ENCODE measurements around the gene CASQ2.

DNA sequence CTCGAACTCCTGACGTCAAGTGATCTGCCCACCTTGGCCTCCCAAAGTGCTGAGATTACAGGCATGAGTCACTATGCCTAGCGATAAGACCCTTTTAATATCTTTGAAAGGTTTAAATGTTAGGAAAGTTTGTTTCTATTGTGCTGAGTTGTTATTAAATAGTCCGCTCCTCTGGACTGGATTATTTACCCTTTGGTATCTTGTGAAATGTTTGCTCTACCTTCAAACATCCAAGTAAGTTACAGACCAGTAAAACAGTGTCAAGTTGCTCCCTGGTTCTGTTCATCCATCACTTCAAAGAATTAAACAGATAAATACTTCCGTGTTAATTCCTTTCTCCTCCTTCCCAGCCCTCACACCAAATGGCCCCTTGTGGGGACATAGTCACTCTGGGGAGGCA, 44.8 kb downstream of the CASQ2 start:
- no peak for TF ChIP-seq CTCF (IDR thresholded peaks at IDR 0.05; ENCODE audit: extremely low read depth in 1 of 2, insufficient read depth in 1 of 2, low read depth in 1 of 2, low read length in 2 of 2)
- TF ChIP-seq, protein P1, sequence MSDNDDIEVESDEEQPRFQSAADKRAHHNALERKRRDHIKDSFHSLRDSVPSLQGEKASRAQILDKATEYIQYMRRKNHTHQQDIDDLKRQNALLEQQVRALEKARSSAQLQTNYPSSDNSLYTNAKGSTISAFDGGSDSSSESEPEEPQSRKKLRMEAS (IDR thresholded peaks at IDR 0.05; ENCODE audit: insufficient read depth, insufficient read length): no peak
- TF ChIP-seq POLR2A (IDR thresholded peaks at IDR 0.05; ENCODE audit: low read depth, low read length): no peak
- TF ChIP-seq EZH2 (IDR thresholded peaks at IDR 0.05; ENCODE audit: borderline replicate concordance, low read depth, low read length, severe bottlenecking): no peak
- no peak for TF ChIP-seq GATA2 (IDR thresholded peaks at IDR 0.05; ENCODE audit: insufficient read depth, insufficient read length, low read depth, low read length)
- TF ChIP-seq POLR2AphosphoS5 (IDR thresholded peaks at IDR 0.05; ENCODE audit: insufficient read depth, low read depth, low read length): no peak

Measured in endothelial cell of umbilical vein (primary cell).